HG02938 (cell line): Measurements from ENCODE around the gene TMEM125.

Experiments used
- ATAC-seq: cut with Tn5 transposase; IDR thresholded peaks from one replicate; pipeline ENCODE4 v1.9.1; 2021; ENCODE audit warnings: mild to moderate bottlenecking, moderate library complexity; ENCODE audit not compliant: unreplicated experiment

The TMEM125 gene

DNA sequence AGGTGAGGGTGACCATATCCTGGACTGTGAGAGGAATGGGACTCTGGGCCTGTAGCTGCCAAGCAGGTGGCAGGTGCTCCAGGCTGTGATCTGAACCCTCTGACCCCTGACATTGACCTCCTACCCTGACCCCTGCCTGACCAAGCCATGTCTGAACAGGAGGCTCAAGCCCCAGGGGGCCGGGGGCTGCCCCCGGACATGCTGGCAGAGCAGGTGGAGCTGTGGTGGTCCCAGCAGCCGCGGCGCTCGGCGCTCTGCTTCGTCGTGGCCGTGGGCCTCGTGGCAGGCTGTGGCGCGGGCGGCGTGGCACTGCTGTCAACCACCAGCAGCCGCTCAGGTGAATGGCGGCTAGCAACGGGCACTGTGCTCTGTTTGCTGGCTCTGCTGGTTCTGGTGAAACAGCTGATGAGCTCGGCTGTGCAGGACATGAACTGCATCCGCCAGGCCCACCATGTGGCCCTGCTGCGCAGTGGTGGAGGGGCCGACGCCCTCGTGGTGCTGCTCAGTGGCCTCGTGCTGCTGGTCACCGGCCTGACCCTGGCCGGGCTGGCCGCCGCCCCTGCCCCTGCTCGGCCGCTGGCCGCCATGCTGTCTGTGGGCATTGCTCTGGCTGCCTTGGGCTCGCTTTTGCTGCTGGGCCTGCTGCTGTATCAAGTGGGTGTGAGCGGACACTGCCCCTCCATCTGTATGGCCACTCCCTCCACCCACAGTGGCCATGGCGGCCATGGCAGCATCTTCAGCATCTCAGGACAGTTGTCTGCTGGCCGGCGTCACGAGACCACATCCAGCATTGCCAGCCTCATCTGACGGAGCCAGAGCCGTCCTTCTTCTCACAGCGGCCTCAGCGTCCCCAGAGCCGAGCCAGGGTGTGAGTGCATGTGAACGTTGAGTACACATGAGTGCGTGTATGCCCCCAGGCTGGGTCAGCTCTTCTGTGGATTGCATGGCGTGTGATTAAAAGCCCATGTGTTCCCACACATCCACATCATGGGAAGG is 3.1 kb downstream of the TMEM125 start:
- ATAC-seq: no peak

DNA sequence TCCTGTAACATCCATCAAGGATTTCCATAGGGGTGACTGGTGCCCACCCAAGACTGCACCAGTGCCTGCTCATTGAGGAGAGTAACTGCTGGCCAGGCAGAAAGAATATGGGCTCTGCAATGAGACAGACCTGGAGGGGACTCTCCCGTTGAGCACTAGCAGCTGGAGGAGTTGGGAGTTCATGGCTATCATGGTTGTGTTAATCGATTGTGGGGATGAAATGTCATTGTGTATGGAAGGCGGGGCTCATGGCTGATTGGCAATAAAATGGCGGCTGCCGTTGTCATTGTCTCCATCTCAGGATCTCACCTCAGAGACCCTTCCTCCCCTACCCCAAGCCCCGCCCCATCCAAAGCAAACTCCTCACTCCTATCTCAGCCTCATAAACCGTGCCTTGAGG is 3.9 kb downstream of the TMEM125 start:
- no peak for ATAC-seq

DNA sequence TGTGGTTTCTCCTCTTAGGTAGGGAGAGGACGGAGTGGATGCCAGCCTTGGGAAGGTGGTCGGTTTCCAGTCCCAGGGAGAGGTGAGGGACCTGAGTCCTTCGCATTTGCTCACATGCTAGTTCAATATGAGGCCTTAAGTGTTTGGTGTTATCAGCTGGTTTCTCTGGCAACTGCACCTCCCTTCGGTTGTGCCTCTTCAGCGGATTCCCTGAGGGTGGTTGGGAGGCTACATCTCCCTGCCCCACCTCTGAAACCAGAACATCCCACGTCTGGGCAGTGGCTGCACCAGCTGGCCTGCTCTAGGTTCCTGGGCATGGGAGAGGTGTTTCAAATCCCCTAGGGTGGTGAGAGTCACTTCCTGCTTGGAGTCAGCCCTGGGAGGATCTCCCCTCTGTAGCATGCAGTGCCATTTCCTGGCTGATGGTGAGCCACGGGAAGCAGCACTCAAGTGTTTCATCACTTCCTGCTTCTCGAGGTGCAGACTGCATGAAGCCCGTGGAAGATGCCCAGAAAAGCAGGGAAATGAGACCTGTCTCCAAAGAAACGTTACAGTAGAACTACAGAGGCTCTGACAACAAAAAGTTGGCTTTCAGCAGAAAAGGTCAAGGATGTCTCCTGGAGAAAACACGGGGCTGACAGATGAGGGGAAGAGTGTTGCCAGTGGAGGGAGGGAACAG is 4.5 kb downstream of the TMEM125 start:
- ATAC-seq: no peak

DNA sequence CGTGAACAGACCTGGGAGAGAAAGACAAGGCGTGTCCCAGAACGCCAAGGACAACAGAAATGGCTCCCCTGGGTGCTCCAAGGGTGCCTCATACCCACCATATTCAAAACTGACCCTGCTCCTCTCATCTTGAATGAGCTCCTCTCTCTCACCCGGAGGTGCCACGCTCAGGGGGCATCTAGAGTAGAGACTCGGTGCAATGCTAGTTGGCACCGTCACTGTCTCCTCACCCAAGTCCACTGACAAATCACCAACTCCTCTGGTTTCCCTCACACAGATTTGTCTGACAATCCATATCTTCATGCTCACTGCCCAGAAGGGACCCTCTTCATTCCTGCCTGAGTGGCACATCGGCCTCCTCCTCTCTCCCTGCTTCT is 5.0 kb downstream of the TMEM125 start:
- ATAC-seq: no peak

DNA sequence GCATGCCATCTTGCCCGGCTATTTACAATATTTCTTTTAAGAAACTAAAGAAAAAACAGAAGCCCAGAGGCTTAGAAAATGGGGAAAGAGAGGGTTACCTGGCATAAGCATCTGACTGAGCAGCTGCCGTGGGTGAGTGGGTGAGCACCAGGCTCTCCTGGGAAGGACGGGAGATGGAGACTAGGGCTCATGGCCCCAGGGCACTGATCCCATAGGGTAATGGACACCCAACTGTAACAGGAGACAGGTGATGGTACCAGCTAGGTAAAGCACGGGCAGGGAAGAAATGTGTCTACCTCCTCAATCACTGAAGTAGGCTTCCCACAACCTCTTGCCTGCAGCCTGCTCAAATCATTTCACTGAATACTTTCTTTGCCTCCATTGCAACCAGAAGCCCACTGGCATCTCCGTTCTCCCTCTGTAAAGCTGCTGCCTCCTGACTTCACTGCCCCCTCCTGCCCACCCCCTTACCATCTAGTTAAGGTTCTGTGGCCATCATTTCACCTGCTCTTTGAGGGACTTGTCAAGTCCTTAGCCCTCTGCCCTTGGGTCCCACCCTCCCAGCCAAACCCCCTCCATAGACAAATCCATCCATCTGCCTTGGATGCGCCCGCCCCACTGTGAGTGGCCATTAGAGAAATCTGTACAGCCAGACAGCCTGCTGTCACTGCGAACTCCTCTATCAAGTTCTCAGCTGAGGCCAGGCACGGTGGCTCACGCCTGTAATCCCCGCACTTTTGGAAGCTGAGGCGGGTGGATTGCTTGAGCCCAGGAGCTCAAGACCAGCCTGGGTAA is 6.2 kb downstream of the TMEM125 start:
- no peak for ATAC-seq

DNA sequence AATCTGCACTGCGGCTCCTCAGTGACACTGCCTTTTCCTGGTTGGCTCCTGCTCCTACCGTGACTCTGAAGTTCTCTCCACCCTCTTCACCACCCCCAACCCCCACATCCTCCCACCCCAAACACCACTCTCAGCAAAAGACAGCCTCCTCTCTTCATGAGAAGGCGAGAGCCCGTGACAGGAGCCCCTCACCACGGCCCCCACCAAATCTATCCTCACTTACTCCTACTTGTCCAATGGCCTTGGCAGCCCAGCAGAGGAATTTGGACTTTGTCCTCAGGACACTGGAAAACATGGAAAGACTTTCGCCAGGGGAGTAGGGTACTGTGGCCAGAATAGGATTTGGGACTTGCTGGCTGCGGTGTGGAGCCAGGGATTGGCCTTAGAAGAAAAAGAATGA is 6.9 kb downstream of the TMEM125 start:
- ATAC-seq: no peak

DNA sequence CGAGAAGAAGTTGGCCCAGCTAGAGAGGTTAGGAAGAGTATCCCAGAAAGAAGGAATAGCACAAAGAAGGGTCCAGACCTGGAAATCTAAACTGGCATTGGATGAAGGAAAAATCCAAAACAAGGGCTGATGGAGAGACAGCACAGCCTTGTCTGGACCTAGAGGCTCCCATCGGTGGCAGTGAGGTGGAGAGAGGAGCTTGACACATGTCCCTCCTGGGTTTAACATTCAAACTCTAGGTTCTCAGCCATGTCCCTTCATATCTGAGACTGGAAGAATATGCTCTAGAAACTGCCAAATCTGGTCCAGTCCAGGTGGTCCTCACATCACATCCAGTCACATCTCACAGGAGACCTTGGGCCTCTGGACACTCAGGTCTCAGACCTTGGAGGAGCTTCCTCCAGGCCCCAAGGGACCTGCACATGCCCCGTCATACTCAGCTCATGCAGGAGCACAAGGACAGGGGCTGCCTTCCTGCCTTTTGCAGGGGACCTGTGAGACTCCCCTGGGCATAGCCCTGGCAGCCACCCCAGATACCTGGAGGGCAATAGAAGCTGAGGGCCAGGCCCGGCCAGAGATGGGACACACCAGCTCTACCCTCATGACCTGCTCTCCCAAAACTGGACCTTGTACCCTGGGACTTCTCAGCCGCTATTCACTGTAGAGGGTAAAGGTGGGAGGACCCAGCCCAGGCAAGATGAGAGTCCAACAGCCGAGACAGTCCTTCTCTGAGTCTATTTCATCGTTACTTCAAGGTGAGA is 7.5 kb downstream of the TMEM125 start:
- ATAC-seq: no peak

DNA sequence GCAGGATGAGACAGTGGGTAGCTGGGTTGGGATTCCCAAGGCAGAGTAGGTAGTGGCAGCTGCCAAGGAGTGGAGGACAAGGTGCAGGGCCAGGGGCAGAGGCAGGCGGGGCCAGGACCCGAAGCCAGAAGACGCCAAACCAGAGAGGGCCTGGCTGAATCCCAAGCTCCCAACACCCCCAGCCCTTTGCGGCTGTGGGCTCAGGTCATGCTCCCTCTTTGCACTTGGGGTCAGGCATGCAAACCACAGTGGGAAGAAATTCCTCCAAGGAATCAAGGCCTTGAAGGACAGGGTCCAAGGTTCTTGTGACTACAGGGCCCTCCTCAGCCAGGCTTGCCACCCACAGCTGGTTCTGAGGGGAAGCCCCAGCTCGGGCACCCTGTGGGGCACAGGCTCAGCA is 9.4 kb downstream of the TMEM125 start:
- ATAC-seq: no peak

DNA sequence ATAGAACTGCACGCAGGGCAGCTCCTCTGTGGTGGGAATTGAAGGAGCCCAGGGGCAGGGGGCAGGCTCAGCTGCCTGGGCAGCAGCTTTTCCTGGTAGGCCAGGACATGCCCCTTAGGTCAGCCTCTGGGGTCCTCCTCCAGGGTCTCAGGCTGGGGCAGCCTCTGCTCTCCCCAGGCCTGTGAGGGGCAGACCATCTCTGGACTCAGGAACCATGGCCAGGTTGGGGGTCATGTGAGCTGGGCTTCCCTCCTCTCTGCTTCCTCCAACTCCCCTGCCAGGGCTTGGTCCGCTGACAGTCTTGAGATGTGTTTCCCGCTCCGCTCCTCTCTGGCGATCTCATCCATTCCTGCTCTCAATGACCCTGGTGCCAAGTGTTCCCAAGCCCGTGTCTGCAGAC is 9.9 kb downstream of the TMEM125 start:
- no peak for ATAC-seq

DNA sequence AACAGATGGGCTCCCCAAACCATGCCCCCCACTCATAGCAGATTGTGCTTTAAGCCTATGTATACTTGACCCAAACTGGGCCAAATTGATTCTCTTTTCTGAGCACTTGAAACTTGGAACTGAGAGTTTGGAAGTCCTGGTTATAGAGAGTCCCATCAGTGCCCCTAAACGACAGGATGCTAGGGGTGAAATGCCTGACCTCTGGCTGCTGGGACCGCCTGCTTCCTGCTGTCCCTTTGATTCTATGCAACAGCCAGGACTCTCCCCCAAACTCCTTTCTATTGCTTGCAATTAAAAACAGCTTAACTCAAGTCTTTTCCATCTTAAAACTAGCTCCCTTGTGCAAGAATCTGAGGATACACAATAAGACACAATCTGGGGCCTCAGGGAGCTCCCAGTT is 10.9 kb downstream of the TMEM125 start:
- ATAC-seq: no peak

DNA sequence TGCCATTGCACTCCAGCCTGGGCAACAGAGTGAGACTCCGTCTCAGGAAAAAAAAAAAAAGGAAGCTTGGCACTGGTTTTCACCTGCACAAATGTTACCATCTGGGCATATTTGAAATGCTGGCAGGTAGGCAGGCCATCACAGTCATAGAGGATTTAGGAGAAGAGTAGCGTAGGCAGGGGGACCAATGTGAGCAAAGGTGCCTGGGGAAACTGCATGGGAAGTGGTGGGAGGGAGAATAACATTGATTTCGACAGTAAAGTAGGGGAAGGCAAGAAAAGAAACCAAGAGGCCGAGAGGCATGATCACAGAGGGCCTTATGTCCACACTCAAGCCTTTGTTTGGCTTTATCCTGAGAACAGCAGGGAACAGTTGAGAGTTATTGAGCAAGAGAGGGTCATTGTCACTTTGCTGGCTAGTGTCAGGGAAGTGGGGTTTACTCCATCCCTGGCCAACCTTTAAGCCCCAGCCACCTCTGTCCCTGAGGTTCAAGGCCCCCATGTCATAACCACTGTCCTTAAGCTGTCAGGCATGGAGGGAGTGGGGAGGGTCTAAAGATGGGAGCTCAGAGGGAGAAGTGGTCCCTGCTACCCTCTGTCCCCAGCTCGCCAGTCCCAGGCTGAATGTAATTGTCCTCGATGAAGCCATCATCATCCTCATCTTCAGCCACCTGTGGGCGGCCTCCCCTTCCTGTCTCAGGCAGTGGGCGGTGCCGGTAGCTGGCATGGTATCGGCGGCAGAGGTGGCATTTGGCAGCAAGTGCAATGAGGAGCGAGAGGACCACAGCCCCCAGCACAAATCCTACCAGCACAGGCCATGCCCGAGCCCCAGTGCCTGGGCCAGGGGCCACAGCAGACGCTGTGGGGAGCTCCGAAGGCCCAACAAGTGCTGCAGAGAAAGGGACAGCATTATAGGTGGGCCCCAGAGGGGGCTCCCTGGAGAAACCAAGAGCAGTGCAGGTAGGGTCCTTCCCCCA is 12.7 kb downstream of the TMEM125 start:
- no peak for ATAC-seq

DNA sequence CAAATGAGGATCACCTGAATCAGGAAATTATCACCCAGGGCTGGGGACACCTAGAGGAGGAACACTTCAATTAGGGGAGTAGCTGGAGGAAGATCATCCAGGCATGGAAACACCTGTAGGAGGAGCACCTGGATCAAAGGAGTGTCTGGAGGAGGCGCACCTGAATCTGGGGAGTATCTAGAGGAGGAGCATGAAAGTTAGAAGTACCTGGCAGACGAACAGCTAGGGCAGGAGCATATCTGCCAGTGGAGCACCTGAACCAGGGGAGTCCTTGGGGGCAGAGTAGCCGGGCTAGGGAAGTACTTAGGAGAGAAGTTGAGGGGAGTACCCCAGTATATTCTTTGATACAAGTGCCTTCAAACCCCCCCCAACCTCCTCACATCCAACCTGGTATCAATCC is 14.3 kb downstream of the TMEM125 start:
- no peak for ATAC-seq

DNA sequence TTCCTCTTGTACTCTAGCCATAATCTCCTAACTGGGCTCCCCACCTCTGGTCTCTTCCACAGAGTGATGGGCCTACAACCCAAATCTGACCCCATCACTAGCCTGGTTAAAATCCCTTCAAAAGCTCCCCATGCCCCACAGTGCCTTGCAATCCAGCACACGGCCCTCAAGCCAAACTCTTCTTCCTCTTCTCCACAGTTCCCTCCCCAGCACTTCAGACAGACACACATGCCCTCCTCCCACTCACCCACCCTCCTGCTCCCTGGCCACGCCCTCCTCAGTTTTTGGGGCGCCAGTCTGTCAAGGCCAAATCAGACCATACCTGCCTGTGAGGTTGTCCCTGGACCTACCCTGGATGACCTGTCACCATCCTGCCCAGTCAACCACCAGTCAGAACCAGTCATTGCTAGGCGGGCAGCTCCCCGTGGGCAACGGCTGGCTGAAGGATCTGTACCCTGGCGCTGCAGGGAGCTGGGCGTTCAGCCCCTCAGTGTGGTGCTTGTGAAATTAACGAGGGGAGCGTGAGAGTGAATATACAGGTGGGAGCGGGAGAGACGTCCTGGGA is 14.8 kb downstream of the TMEM125 start:
- no peak for ATAC-seq

DNA sequence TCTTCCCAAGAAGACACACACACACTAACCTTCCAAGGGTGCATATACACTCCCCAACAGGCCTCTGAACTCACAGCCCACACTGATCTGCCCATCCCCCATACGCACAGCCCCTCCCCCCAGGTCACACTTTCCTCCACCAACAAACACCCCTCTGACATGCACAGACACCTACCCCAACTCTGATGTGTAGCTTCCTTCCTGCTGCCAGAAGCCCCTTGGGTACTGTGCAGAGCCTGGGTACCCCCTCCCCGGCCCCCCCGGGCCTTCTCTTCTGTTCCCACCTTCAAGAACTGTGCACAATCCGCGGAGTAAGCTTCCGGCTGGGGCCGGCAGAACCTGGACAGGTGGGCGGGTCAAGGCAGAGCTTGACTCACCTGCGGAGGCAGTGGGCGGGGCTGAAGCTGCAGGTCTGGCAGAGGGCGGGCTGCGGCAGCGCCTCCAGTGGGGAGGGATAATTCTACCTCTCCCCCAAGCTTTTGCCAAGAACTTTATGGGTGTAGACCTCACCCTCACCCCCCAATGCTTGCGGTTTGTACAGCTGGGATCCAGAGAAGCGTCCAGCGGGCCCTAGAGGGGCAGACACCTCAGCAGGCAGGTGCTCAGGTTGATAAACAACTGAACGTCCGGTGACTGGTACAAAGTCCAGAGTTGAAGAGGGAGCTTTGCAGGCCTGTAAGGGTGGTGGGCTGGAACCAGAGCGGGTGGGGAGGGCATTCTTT is 15.6 kb downstream of the TMEM125 start, which contains the start of gene C1orf210:
Gene C1orf210 (minus strand): TSS at position 313 of the 722 bp plus-strand sequence. CDS start 2,311 bp downstream, outside the sequence.
- no peak for ATAC-seq

DNA sequence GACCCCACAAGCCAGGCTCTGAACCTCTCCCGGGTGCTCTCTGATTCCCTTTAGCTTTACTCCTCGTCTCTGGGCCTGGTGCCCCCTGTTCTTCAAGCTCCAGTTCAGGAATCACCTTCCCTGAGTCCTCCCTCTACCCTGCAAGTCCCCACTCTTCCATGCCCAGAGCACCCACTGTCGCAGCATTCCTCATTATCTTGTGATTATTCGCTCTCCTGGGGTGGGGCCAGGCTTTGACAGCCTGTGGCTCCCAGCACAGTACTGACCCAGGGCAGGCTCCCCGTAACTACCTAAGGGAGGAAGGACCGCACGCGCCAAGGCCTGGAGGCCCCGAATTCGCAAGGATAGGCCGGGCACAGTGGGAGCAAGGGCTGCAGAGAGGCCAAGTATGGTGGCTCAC is 16.3 kb downstream of the TMEM125 start:
- no peak for ATAC-seq

DNA sequence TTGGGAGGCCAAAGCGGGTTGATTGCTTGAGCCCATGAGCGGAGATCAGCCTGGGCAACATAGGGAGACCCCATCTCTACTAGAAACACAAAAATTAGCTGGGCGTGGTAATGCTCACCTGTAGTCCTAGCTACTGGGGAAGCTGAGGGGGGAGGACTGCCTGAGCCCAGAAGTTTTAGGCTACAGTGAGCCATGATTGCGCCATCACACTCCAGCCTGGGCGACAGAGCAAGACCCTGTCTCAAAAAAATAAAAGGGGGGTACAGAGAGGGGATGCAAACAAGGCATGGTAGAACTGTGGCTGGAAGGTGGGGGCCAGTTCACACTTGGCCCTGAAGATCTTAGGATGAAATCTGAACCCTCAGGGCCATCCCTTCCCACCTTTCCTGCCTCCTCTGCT is 16.8 kb downstream of the TMEM125 start:
- ATAC-seq: no peak

DNA sequence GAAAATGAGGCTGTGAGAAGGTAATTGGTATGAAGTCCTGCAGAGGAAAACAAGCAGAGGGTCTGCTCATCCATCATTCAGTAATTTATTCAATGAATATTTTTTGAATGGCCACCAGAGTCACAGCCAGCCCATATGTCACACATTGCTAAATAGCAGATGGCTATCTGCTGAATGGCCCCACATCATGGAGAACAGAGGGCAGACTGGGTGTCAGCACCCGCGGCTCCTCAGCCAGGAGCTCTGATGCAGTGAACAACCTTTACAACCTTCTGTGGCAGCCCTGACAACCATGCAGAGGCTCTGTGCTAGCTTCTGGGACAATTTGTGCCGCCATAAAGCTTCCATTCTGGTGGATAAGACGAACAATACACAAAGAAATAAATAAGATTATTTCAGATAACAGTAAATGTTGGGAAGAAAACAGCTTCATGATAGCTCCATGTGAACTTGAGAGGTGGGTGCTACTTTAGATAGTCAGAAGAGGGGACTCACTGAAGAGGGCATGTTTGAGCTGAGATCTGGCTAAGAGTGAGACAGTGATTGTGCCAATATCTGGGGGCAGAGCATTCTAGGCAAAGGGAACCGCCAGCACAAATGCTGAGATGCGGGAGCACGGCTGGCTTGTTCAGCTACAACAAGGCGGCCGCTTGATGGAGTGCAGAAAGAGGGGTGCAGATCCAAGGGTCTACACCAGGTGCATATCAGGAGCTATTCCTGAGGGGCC is 18.4 kb downstream of the TMEM125 start:
- no peak for ATAC-seq
